HCT116 (cell line): ENCODE results near the gene ST6GALNAC5. TPM values are rescaled to one million over a fixed set of nuclear protein-coding genes. Genes with fewer than 3 reads are reported as not detected.

ENCODE experiments used
- ATAC-seq: fragments of 200-7000 bp; cut with Tn5 transposase; 2 replicates; pipeline ENCODE4 v1.9.1; 2020; ENCODE audit warnings: mild to moderate bottlenecking, moderate library complexity
- BruUV-seq: library from RNA; stranded (reverse); fragments of 400-500 nt; replicated peaks from 2 replicates; lab custom pipeline; 2021; lab: Mats Ljungman, UMichigan
- CTCF ChIA-PET: fragments of 300-600 bp; sonication (Branson Sonifier 250); formaldehyde crosslinking; loops from one replicate; lab custom pipeline; 2021; ENCODE audit warnings: antibody characterized with exemption; lab: Charles Lee
- POLR2A ChIA-PET: fragments of 300-600, 350-600 bp; sonication (Branson Sonifier 250); formaldehyde crosslinking; loops from one replicate; lab custom pipeline; 2021; ENCODE audit warnings: antibody characterized with exemption; lab: Charles Lee
- RAD21 ChIA-PET, 2 experiments: fragments of 300-600 bp; sonication (Branson Sonifier 250); formaldehyde crosslinking; loops; one replicate each; lab custom pipeline; 2023; ENCODE audit warnings: low total read pairs in 2 of 2; ENCODE audit not compliant: uncharacterized antibody in 2 of 2, unreplicated experiment in 2 of 2, low non-redundant PET in 1 of 2; lab: Charles Lee
- DNase-seq: peaks from one replicate; pipeline ENCODE4 v3.0.0-alpha.2; 2010; ENCODE audit warnings: low read depth, low spot score
- H2AFZ ChIP-seq: fragments of 200-600 bp; shearing (Covaris generic), sonication (generic); 2 replicates; pipeline ENCODE4 v1.6.1; 2017; ENCODE audit warnings: low read depth, mixed run types, mixed read lengths, antibody characterized with exemption, low read length; ENCODE audit not compliant: poor library complexity, severe bottlenecking
- H3K27ac ChIP-seq: 2 replicates; pipeline ENCODE4 v1.5.1; 2012; ENCODE audit warnings: low read depth, low read length
- H3K27me3 ChIP-seq: fragments of 200-600 bp; sonication (generic); 2 replicates; pipeline ENCODE4 v1.6.1; 2016; ENCODE audit warnings: mixed run types, low read length, mixed read lengths; ENCODE audit not compliant: insufficient read depth
- H3K36me3 ChIP-seq, 2 experiments: fragments of 200-500 bp in 1 of 2; fragments of 200-600 bp in 1 of 2; sonication (Bioruptor generic) in 1 of 2; sonication (generic) in 1 of 2; 2 replicates each; pipeline versions ENCODE4 v1.5.1 to v1.6.1; 2014 to 2016; ENCODE audit warnings: low read length in 2 of 2, inconsistent platforms in 1 of 2, mixed read lengths in 1 of 2, mixed run types in 1 of 2; ENCODE audit not compliant: insufficient read depth in 2 of 2, control insufficient read depth in 1 of 2
- H3K4me1 ChIP-seq, 2 experiments: fragments of 200-600 bp in 1 of 2; sonication (generic) in 1 of 2; 2 replicates each; pipeline versions ENCODE4 v1.5.1 to v1.6.1; 2012 to 2017; ENCODE audit warnings: low read length in 2 of 2, inconsistent platforms in 1 of 2, mild to moderate bottlenecking in 1 of 2, mixed read lengths in 1 of 2, mixed run types in 1 of 2, moderate library complexity in 1 of 2; ENCODE audit not compliant: insufficient read depth in 2 of 2, control insufficient read depth in 1 of 2
- H3K4me2 ChIP-seq: fragments of 200-600 bp; sonication (generic); 2 replicates; pipeline ENCODE4 v1.6.1; 2017; ENCODE audit warnings: mixed run types, low read length, mixed read lengths
- H3K4me3 ChIP-seq, 2 experiments: fragments of 200-600 bp in 1 of 2; sonication (generic) in 1 of 2; replicated peaks in 1 of 2; 2 replicates each; pipeline ENCODE4 v1.5.1; 2011 to 2016; ENCODE audit warnings: low read length in 2 of 2, control low read depth in 1 of 2, low read depth in 1 of 2, mild to moderate bottlenecking in 1 of 2, mixed read lengths in 1 of 2, mixed run types in 1 of 2
- H3K79me2 ChIP-seq: fragments of 200-600 bp; sonication (generic); 2 replicates; pipeline ENCODE4 v1.6.1; 2017; ENCODE audit warnings: mild to moderate bottlenecking, mixed run types, low read length, moderate library complexity, mixed read lengths; ENCODE audit not compliant: insufficient read depth
- H3K9ac ChIP-seq: fragments of 200-600 bp; sonication (generic); 2 replicates; pipeline ENCODE4 v1.6.1; 2016; ENCODE audit warnings: low read length, mixed read lengths
- H3K9me2 ChIP-seq: fragments of 200-600 bp; sonication (generic), shearing (Covaris generic); 2 replicates; pipeline ENCODE4 v1.6.1; 2017; ENCODE audit warnings: mixed run types, mild to moderate bottlenecking, moderate library complexity; ENCODE audit not compliant: insufficient read depth
- H3K9me3 ChIP-seq, 2 experiments: fragments of 200-500 bp in 1 of 2; fragments of 200-600 bp in 1 of 2; sonication (Bioruptor generic) in 1 of 2; sonication (generic) in 1 of 2; 2 replicates each; pipeline ENCODE4 v1.6.1; 2014 to 2017; ENCODE audit warnings: low read length in 2 of 2, mixed read lengths in 2 of 2, inconsistent platforms in 1 of 2, low read depth in 1 of 2, mild to moderate bottlenecking in 1 of 2, mixed run types in 1 of 2, moderate library complexity in 1 of 2; ENCODE audit not compliant: control insufficient read depth in 1 of 2, insufficient read depth in 1 of 2
- H4K20me1 ChIP-seq: fragments of 200-600 bp; sonication (generic), shearing (Covaris generic); 2 replicates; pipeline ENCODE4 v1.6.1; 2017; ENCODE audit warnings: mixed run types, mild to moderate bottlenecking, moderate library complexity; ENCODE audit not compliant: insufficient read depth
- CBX3 ChIP-seq: IDR thresholded peaks from 2 replicates; pipeline ENCODE4 v1.6.1; 2012; ENCODE audit warnings: low read depth
- CEBPB ChIP-seq: IDR thresholded peaks from 2 replicates; pipeline ENCODE4 v1.6.1; 2012; ENCODE audit warnings: low read depth
- EGR1 ChIP-seq: IDR thresholded peaks from 2 replicates; pipeline ENCODE4 v1.6.1; 2012; ENCODE audit warnings: low read depth
- EZH2 ChIP-seq: fragments of 200-600 bp; sonication (generic); IDR thresholded peaks from 2 replicates; pipeline ENCODE4 v1.6.1; 2017; ENCODE audit warnings: antibody characterized with exemption, mixed run types
- EZH2phosphoT487 ChIP-seq: fragments of 200-600 bp; IDR thresholded peaks from 2 replicates; pipeline ENCODE4 v1.6.1; 2018; ENCODE audit warnings: antibody characterized with exemption, borderline replicate concordance
- FOSL1 ChIP-seq: IDR thresholded peaks from 2 replicates; pipeline ENCODE4 v1.6.1; 2012; ENCODE audit warnings: low read depth
- SRF ChIP-seq: IDR thresholded peaks from 2 replicates; pipeline ENCODE4 v1.6.1; 2012; ENCODE audit warnings: low read depth
- YY1 ChIP-seq: IDR thresholded peaks from 2 replicates; pipeline ENCODE4 v1.6.1; 2011; ENCODE audit warnings: low read length, low read depth, moderate library complexity, mild to moderate bottlenecking; ENCODE audit not compliant: insufficient replicate concordance; ENCODE audit errors: extremely low read depth
- intact Hi-C: fragments of 100-400 bp; cut with micrococcal nuclease; formaldehyde crosslinking; loops from 2 replicates; pipeline ENCODE4 v1.10.0; 2022
- total RNA-seq: library from RNA; stranded (reverse); gene quantifications from one replicate; pipeline ENCODE4 v1.2.1, GENCODE V29; 2021; ENCODE audit not compliant: unreplicated experiment
- TF ChIP-seq, protein P1 (sequence below), 3 experiments: fragments of 200-600 bp in 1 of 3; sonication (generic) in 1 of 3; IDR thresholded peaks in 2 of 3; conservative IDR thresholded peaks in 1 of 3; 2 replicates each; pipeline ENCODE4 v1.5.1; 2012 to 2017; ENCODE audit warnings: low read depth in 2 of 3, low read length in 2 of 3, antibody characterized with exemption in 1 of 3, borderline replicate concordance in 1 of 3, control low read depth in 1 of 3, mild to moderate bottlenecking in 1 of 3, mixed read lengths in 1 of 3, mixed run types in 1 of 3, moderate library complexity in 1 of 3; ENCODE audit not compliant: insufficient read depth in 1 of 3
- TF ChIP-seq, protein P2 (sequence below): IDR thresholded peaks from 2 replicates; pipeline ENCODE4 v1.6.1; 2012

Gene ST6GALNAC5
- total RNA-seq, 1 experiment from 2014 or later, result 1.2 TPM

DNA sequence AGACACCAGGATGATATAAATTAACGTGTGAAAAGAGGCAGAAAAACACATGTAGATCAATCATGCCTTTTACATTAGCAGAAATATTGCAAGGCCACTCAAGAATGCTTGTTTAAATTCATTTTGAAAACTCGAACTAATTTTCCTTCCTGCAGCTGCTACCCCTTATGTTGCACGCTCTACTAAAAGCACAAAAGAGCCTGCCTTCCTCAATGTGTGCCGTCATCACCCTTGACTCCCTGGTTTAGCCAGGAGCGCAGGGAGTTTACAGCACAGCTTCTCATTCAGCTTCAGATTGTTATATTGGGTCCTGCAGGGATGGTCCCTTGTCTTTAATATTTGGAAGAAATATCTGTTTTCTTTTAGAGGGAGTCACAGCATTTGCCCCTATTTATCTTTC is 10.1 kb upstream of the ST6GALNAC5 start:
- no peak for ATAC-seq
- Histone ChIP-seq H3K4me1 (no peaks in the 10 kb centered on the region), H2AFZ (no peak overlapping the region), H3K36me3 (no peaks in the 10 kb centered on the region), H3K4me3 (no peak overlapping the region), H3K9ac (no peak overlapping the region), H3K27me3 (no peaks in the 10 kb centered on the region), H3K4me2 (no peak overlapping the region), H3K9me3 (no peaks in the 10 kb centered on the region), H3K9me2 (no peaks in the 10 kb centered on the region), H4K20me1 (no peaks in the 10 kb centered on the region), H3K79me2 (no peaks in the 10 kb centered on the region), H3K27ac (no peak overlapping the region)
- DNase-seq, result no peak
- BruUV-seq, result no TSS peak
- ChIA-PET POLR2A (no interaction called here), RAD21 (no interaction called here), CTCF (no interaction called here)
- TF ChIP-seq SRF (no peak), EGR1 (no peak), FOSL1 (no peak), CBX3 (no peak), CEBPB (no peak), EZH2phosphoT487 (no peak), YY1 (no peak), EZH2 (no peak)
- TF ChIP-seq, protein P1, sequence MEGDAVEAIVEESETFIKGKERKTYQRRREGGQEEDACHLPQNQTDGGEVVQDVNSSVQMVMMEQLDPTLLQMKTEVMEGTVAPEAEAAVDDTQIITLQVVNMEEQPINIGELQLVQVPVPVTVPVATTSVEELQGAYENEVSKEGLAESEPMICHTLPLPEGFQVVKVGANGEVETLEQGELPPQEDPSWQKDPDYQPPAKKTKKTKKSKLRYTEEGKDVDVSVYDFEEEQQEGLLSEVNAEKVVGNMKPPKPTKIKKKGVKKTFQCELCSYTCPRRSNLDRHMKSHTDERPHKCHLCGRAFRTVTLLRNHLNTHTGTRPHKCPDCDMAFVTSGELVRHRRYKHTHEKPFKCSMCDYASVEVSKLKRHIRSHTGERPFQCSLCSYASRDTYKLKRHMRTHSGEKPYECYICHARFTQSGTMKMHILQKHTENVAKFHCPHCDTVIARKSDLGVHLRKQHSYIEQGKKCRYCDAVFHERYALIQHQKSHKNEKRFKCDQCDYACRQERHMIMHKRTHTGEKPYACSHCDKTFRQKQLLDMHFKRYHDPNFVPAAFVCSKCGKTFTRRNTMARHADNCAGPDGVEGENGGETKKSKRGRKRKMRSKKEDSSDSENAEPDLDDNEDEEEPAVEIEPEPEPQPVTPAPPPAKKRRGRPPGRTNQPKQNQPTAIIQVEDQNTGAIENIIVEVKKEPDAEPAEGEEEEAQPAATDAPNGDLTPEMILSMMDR (IDR thresholded peaks at IDR 0.05 in 2 of 3, conservative IDR thresholded peaks at IDR 0.05 in 1 of 3; ENCODE audit: borderline replicate concordance in 1 of 3, insufficient read depth in 1 of 3, low read depth in 2 of 3, low read length in 2 of 3), result no peak
- TF ChIP-seq, protein P2, sequence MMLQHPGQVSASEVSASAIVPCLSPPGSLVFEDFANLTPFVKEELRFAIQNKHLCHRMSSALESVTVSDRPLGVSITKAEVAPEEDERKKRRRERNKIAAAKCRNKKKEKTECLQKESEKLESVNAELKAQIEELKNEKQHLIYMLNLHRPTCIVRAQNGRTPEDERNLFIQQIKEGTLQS, result no peak
- intact Hi-C loops, result no loop called here
